IMR-90 (cell line): Measurements from ENCODE around the gene NEMF. TPM values are rescaled to one million over a fixed set of nuclear protein-coding genes. Genes with fewer than 3 reads are reported as not detected.

Experiments used
- ATAC-seq: fragments of 200-7000 bp; cut with Tn5 transposase; 2 replicates; pipeline ENCODE4 v1.9.1; 2020; ENCODE audit warnings: low read depth, mild to moderate bottlenecking, moderate library complexity
- BruUV-seq: library from RNA; stranded (reverse); fragments of 400-500 nt; replicated peaks from 2 replicates; lab custom pipeline; 2021; lab: Mats Ljungman, UMichigan
- CTCF ChIA-PET: fragments of 300-600 bp; formaldehyde crosslinking; extraction: SDS; loops from one replicate; lab custom pipeline; 2021; ENCODE audit warnings: antibody characterized with exemption; lab: Yijun Ruan, JAX
- POLR2A ChIA-PET: fragments of 300-600 bp; sonication (Branson Sonifier 250); formaldehyde crosslinking; loops from one replicate; lab custom pipeline; 2022; ENCODE audit warnings: antibody characterized with exemption; ENCODE audit not compliant: unreplicated experiment; lab: Charles Lee
- DNase-seq: peaks from one replicate; pipeline ENCODE4 v3.0.0; 2013
- H2AFZ ChIP-seq: replicated peaks from 2 replicates; pipeline ENCODE3; 2013; ENCODE audit warnings: low read length, mild to moderate bottlenecking; ENCODE audit not compliant: poor library complexity
- H2AK5ac ChIP-seq: 2 replicates; pipeline ENCODE4 v1.6.1; 2013; ENCODE audit warnings: low read depth, low read length, inconsistent platforms
- H2AK9ac ChIP-seq: replicated peaks from 2 replicates; pipeline ENCODE3; 2013; ENCODE audit warnings: mild to moderate bottlenecking, low read depth, low read length, moderate library complexity; ENCODE audit not compliant: poor library complexity
- H2BK120ac ChIP-seq: 2 replicates; pipeline ENCODE4 v1.6.1; 2013; ENCODE audit warnings: low read depth, low read length, inconsistent platforms
- H2BK15ac ChIP-seq: 3 replicates; pipeline ENCODE4 v1.6.1; 2013; ENCODE audit warnings: low read depth, low read length, inconsistent platforms
- H2BK20ac ChIP-seq: 2 replicates; pipeline ENCODE4 v1.6.1; 2013; ENCODE audit warnings: low read depth, mild to moderate bottlenecking, inconsistent platforms, low read length, moderate library complexity
- H2BK5ac ChIP-seq: 2 replicates; pipeline ENCODE4 v1.6.1; 2013; ENCODE audit warnings: mild to moderate bottlenecking, low read depth, low read length, inconsistent platforms; ENCODE audit not compliant: poor library complexity, severe bottlenecking
- H3K14ac ChIP-seq: replicated peaks from 2 replicates; pipeline ENCODE4 v1.6.1; 2013; ENCODE audit warnings: low read depth, low read length, inconsistent platforms
- H3K18ac ChIP-seq: 2 replicates; pipeline ENCODE4 v1.6.1; 2013; ENCODE audit warnings: low read depth, low read length, control low read depth
- H3K23ac ChIP-seq: 2 replicates; pipeline ENCODE4 v1.6.1; 2013; ENCODE audit warnings: low read depth, low read length, inconsistent platforms
- H3K27ac ChIP-seq: 2 replicates; pipeline ENCODE4 v1.5.1; 2013; ENCODE audit warnings: mild to moderate bottlenecking, control low read depth, low read length; ENCODE audit not compliant: insufficient read depth
- H3K27me3 ChIP-seq: 2 replicates; pipeline ENCODE4 v1.6.1; 2013; ENCODE audit warnings: low read length; ENCODE audit not compliant: control insufficient read depth, insufficient read depth
- H3K36me3 ChIP-seq: 2 replicates; pipeline ENCODE4 v1.6.1; 2013; ENCODE audit warnings: low read length, mixed read lengths; ENCODE audit not compliant: control insufficient read depth, insufficient read depth
- H3K4ac ChIP-seq: 2 replicates; pipeline ENCODE4 v1.6.1; 2013; ENCODE audit warnings: low read depth, low read length, inconsistent platforms
- H3K4me1 ChIP-seq: 2 replicates; pipeline ENCODE4 v1.6.1; 2013; ENCODE audit warnings: low read length, mixed read lengths; ENCODE audit not compliant: control insufficient read depth, insufficient read depth
- H3K4me2 ChIP-seq: 2 replicates; pipeline ENCODE4 v1.6.1; 2013; ENCODE audit warnings: low read depth, mild to moderate bottlenecking, control low read depth, low read length, moderate library complexity
- H3K4me3 ChIP-seq: 2 replicates; pipeline ENCODE4 v1.5.1; 2013; ENCODE audit warnings: low read depth, mild to moderate bottlenecking, control low read depth, low read length, moderate library complexity; ENCODE audit not compliant: insufficient read depth
- H3K56ac ChIP-seq: 2 replicates; pipeline ENCODE4 v1.6.1; 2013; ENCODE audit warnings: low read length, inconsistent platforms; ENCODE audit not compliant: insufficient read depth; ENCODE audit errors: extremely low read depth
- H3K79me1 ChIP-seq, 2 experiments: 2 replicates each; pipeline ENCODE4 v1.6.1; 2013; ENCODE audit warnings: low read length in 2 of 2, inconsistent platforms in 1 of 2, low read depth in 1 of 2
- H3K9ac ChIP-seq: 2 replicates; pipeline ENCODE4 v1.6.1; 2013; ENCODE audit warnings: low read depth, low read length, control low read depth
- H3K9me1 ChIP-seq: 2 replicates; pipeline ENCODE4 v1.6.1; 2013; ENCODE audit warnings: low read length, inconsistent platforms; ENCODE audit not compliant: insufficient read depth
- H3K9me3 ChIP-seq: 2 replicates; pipeline ENCODE4 v1.6.1; 2013; ENCODE audit warnings: low read length; ENCODE audit not compliant: control insufficient read depth, insufficient read depth
- H4K20me1 ChIP-seq: 2 replicates; pipeline ENCODE4 v1.6.1; 2013; ENCODE audit warnings: low read length, inconsistent platforms; ENCODE audit not compliant: insufficient read depth
- H4K5ac ChIP-seq: 2 replicates; pipeline ENCODE4 v1.6.1; 2013; ENCODE audit warnings: mild to moderate bottlenecking, low read depth, low read length, control low read depth
- H4K8ac ChIP-seq, 2 experiments: 2 replicates each; pipeline ENCODE4 v1.6.1; 2013; ENCODE audit warnings: low read depth in 2 of 2, low read length in 2 of 2, control low read depth in 1 of 2, inconsistent platforms in 1 of 2
- H4K91ac ChIP-seq: 2 replicates; pipeline ENCODE4 v1.6.1; 2013; ENCODE audit warnings: low read depth, low read length, inconsistent platforms; ENCODE audit not compliant: insufficient read depth
- BHLHE40 ChIP-seq: fragments of 150-350 bp; IDR thresholded peaks from 2 replicates; pipeline ENCODE4 v1.6.1; 2016; ENCODE audit warnings: mild to moderate bottlenecking, low read depth, low read length
- NFE2L2 ChIP-seq: fragments of 150-350 bp; IDR thresholded peaks from 2 replicates; pipeline ENCODE4 v1.6.1; 2016; ENCODE audit warnings: low read depth, mild to moderate bottlenecking, low read length
- RAD21 ChIP-seq: IDR thresholded peaks from 2 replicates; pipeline ENCODE4 v1.6.1; 2012; ENCODE audit warnings: low read length, improper control_type of control experiment
- RFX5 ChIP-seq: IDR thresholded peaks from 2 replicates; pipeline ENCODE4 v1.8.0; 2012; ENCODE audit warnings: low read depth, mild to moderate bottlenecking, low read length, moderate library complexity
- whole genome bisulfite sequencing, 2 experiments: methylation state at CpG; one replicate each; pipeline versions ENCODE4 v1.1.5 to v1.1.7; 2013; ENCODE audit warnings: missing lambda C conversion rate in 2 of 2; ENCODE audit not compliant: insufficient read length in 1 of 2; ENCODE audit errors: extremely low coverage in 2 of 2; 5-methylcytosine and 5-hydroxymethylcytosine counted together
- dilution Hi-C: fragments of 300-500 bp; cut with HindIII; formaldehyde crosslinking; loops from one replicate; pipeline ENCODE4 v1.14.3; 2018; ENCODE audit warnings: low sequenced_read_pairs; ENCODE audit not compliant: unreplicated experiment
- in situ Hi-C: fragments of 300-500 bp; cut with MboI; formaldehyde crosslinking; loops from 3 replicates; pipeline ENCODE4 v1.14.3; 2019; ENCODE audit warnings: low sequenced_read_pairs, inconsistent platforms, mixed read lengths
- intact Hi-C: fragments of 100-400 bp; cut with micrococcal nuclease; formaldehyde crosslinking; loops from 2 replicates; pipeline ENCODE4 v1.10.0; 2022
- polyA plus RNA-seq, 3 experiments: library from polyadenylated mRNA; depleted of rRNA; stranded (reverse); fragments of >200 nt; gene quantifications; 2 replicates each; pipeline ENCODE4 v1.2.3, GENCODE V29; 2012; ENCODE audit warnings: low replicate concordance in 1 of 3
- total RNA-seq: library from RNA; depleted of rRNA; stranded (reverse); fragments of >200 nt; gene quantifications from 2 replicates; pipeline ENCODE4 v1.2.3, GENCODE V29; 2012

NEMF gene
- total and polyA plus RNA-seq, 2 of the 4 experiments (the other 2 are of a cell fraction): 19.5 to 30.5 TPM

GRCh38 chr14:49770212-49770817 lies 82.3 kb downstream of the NEMF start:
- peak overlapping the region; percentile 83 for H3K4me2 ChIP-seq

More at GRCh38 chr14:49770212-49770817, 82.3 kb downstream of the NEMF start:
- Histone ChIP-seq H4K20me1 (peaks cover 11% of the 10 kb centered on the region), H3K56ac (no peak overlapping the region), H3K4me1 (peaks cover 9% of the 10 kb centered on the region), H3K14ac (no peak overlapping the region), H4K5ac (no peak overlapping the region), H3K23ac (peak overlapping the region; percentile 79; the same call in 1 of the 2 replicates), H3K9me1 (peaks cover 5% of the 10 kb centered on the region), H3K4ac (no peak overlapping the region), H3K9ac (peak overlapping the region; percentile 9; the same call in 1 of the 2 replicates), H3K18ac (no peak overlapping the region), H3K4me3 (no peak overlapping the region), H3K36me3 (peaks cover 2% of the 10 kb centered on the region; the same call in 1 of the 2 replicates), H3K79me1 (peaks cover 17 to 30% of the 10 kb centered on the region in 2 experiments), H3K27me3 (no peaks in the 10 kb centered on the region), H2BK15ac (no peak overlapping the region), H2AFZ (no peak overlapping the region), H4K91ac (no peak overlapping the region), H2BK5ac (no peak overlapping the region), H2BK120ac (no peak overlapping the region), H2BK20ac (no peak overlapping the region), H4K8ac (no peak overlapping the region), H3K9me3 (no peaks in the 10 kb centered on the region), H2AK5ac (no peak overlapping the region), H3K27ac (no peak overlapping the region), H2AK9ac (no peak overlapping the region)
- in situ Hi-C loops (loop anchor here (25.0 kb wide), 1 partner anchor 308 kb away; no protein-coding TSS in a partner anchor), dilution Hi-C loops (no loop called here), intact Hi-C loops (no loop called here)
- ChIA-PET POLR2A (no interaction called here), CTCF (interaction anchor here (0.6 kb wide), 2 partner anchors 11 to 496 kb away, joined by 3 to 4 read pairs; no protein-coding TSS in a partner anchor)
- DNase-seq: peak; percentile 5
- TF ChIP-seq RFX5 (no peak), NFE2L2 (no peak), BHLHE40 (no peak), RAD21 (no peak)
- WGBS, 2 experiments: no CpG with 5 or more reads among the region's 4 CpGs
- no peak for ATAC-seq
- no TSS peak for BruUV-seq
